Measurements from ENCODE around the gene IQCC. TPM values are rescaled to one million over a fixed set of nuclear protein-coding genes. Genes with fewer than 3 reads are reported as not detected.
A peak's percentile ranks its signal among the peaks of the same experiment; 100 is the strongest.
"Not testable (repeated sequence)": the region's sequence is repeated elsewhere in the genome, so short reads cannot be mapped to it uniquely, and the experiment has no call there.

The IQCC gene
- 2.1 TPM for polyA plus RNA-seq (2012; ENCODE audit: low read depth, missing spikeins)

DNA sequence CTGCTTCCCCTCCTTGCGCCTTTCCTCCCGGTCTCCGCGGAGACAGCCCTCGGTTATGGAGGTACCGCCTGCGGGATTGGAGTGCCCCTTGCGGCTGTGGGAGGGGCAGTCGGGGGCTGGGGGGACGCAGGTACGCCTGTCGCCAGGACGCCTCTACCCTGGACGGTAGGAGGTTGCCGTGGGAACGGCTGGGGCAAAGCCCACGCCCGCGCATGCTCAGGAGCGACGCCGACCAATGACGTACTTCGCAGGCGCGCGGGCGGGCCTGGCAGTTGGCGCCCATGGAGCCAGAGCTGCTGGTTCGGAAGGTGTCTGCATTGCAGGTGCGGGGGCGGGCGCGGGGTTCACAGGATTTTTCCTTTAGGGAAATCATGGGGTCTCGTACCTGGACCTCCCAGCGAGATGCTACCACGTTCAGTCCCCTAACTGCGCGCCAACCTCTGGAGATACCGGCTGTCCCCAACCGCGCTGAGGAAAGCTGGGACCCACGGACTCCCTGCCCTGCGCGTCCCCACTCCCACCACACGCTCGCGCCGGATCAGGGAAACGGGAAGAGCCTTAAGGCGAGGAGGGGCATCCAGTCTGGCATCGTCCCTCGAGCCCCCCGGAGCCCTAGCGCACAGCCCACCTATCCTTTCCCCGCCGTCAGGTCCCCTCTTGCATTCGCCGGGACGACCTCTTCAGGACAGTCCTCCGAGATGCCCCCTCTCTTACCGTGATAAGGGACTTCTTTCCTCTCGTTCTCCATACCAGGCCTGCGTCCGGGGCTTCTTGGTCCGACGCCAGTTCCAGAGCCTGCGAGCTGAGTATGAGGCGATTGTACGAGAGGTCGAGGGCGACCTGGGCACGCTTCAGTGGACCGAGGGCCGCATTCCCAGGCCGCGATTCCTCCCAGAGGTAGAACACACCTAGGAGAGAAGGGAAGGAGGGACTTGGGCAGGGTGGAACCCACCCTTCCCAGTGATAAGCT is at the start of gene IQCC:
IQCC (plus strand) TSS at position 271 of the 970 bp plus-strand sequence; CDS start at position 282, 11 bp downstream.
- peak; percentile 98 for FAIRE-seq

DNA sequence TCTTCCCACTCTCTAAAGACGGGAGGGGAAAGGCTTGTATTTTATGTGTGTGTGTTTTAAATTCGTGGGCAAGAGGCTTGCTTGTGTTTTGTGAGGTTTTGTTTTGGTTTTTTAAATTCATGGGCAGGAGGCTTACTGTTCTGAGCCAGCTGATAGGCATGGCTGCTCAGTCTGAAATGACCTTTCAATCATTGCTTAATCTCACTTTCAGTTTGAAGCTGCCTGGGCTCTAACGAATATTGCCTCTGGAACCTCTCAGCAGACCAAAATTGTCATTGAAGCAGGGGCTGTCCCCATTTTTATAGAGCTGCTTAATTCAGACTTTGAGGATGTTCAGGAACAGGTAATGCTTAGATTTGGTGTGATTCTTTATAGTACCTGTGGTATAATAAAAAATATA is 46.3 kb upstream of the IQCC start:
- DNase-seq (ENCODE audit: insufficient read length, low spot score): no peak
- peak; percentile 82 for FAIRE-seq

More for the DNA sequence above, at the start of gene IQCC:
- TF ChIP-seq POLR2A (IDR thresholded peaks at IDR 0.05; ENCODE audit: low read depth, low read length) (peak; percentile 69), POU2F2 (IDR thresholded peaks at IDR 0.05; ENCODE audit: low read depth, low read length) (no peak; the same call in 1 of the 2 replicates), POLR2AphosphoS5 (IDR thresholded peaks at IDR 0.05; ENCODE audit: low read depth, low read length) (peak; percentile 83), TAF1 (IDR thresholded peaks at IDR 0.05; ENCODE audit: low read depth, low read length) (0 out of 2 replicates have a peak, but pooled peaks have one; percentile 16)
- peak; percentile 93 for DNase-seq (ENCODE audit: insufficient read length, low spot score)

DNA sequence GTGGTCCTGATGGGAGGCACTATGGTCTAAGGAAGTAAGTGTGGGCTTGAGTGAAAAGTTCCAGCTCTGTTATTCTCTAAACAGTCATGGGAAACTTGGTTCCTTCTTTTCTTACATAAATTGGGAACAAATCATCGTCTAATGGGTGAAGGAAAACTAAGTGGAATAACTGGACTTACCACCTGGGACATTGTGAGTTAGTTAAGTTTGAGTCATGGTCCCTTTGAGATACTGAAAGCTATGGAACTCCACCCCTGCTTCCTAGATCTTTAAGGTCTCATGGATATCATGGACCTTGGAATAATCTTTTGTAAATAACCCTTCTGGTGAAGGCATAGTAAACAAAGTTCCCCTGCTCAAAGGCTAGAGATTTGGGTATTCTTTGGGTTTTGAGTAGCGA is 42.1 kb upstream of the IQCC start:
- FAIRE-seq (no peak), DNase-seq (ENCODE audit: insufficient read length, low spot score) (no peak)
- TF ChIP-seq POLR2A (IDR thresholded peaks at IDR 0.05; ENCODE audit: low read depth, low read length) (no peak), POLR2AphosphoS5 (IDR thresholded peaks at IDR 0.05; ENCODE audit: low read depth, low read length) (0 out of 2 replicates have a peak, but pooled peaks have one; percentile 22), PAX5 (IDR thresholded peaks at IDR 0.05; ENCODE audit: insufficient read depth, low read length, severe bottlenecking) (no peak)

More for the DNA sequence above, 46.3 kb upstream of the IQCC start:
- TF ChIP-seq POLR2A (IDR thresholded peaks at IDR 0.05; ENCODE audit: low read depth, low read length) (no peak), POU2F2 (IDR thresholded peaks at IDR 0.05; ENCODE audit: low read depth, low read length) (no peak), PAX5 (IDR thresholded peaks at IDR 0.05; ENCODE audit: insufficient read depth, low read length, severe bottlenecking) (peak; percentile 20)

DNA sequence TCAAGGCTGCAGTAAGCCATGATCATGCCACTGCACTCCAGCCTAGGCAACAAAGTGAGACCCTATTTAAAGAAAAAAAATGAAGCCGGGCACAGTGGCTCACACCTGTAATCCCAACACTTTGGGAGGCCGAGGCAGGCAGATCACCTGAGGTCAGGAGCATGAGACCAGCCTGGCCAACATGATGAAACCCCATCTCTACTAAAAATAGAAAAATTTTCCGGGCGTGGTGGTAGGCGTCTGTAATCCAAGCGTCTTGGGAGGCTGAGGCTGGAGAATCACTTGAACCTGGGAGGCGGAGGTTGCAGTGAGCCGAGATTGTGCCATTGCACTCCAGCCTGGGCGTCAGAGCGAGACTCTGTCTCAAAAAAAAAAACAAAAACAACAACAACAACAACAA is 39.8 kb upstream of the IQCC start:
- not testable (repeated sequence) for DNase-seq (ENCODE audit: insufficient read length, low spot score); FAIRE-seq

DNA sequence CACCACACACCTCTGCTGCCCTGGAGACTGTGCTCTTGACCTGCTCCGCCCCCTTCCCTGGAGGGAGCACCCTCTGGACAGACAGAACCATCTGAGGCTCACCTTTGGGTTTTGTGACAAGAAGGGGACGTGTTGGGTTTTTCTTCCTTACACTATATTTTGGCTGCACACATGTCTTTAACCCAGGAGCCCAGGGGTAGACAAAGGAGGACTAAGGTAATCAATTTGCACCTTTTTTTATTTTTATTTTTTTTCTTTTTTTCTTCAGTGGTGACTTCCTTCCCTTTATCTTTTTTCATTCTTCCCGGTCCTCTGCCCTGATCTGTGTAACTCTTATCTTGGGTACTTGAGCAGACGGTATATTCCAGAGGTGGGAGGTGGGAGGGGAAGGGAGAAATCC is 34.5 kb upstream of the IQCC start:
- FAIRE-seq (no peak), DNase-seq (ENCODE audit: insufficient read length, low spot score) (no peak)
- TF ChIP-seq POLR2A (IDR thresholded peaks at IDR 0.05; ENCODE audit: low read depth, low read length): no peak
- no peak for TF ChIP-seq SPI1 (IDR thresholded peaks at IDR 0.05; ENCODE audit: low read depth, low read length)
- no peak for TF ChIP-seq POLR2AphosphoS5 (IDR thresholded peaks at IDR 0.05; ENCODE audit: low read depth, low read length)
- no peak for TF ChIP-seq PAX5 (IDR thresholded peaks at IDR 0.05; ENCODE audit: insufficient read depth, low read length, severe bottlenecking)
- no peak for TF ChIP-seq POU2F2 (IDR thresholded peaks at IDR 0.05; ENCODE audit: low read depth, low read length)

DNA sequence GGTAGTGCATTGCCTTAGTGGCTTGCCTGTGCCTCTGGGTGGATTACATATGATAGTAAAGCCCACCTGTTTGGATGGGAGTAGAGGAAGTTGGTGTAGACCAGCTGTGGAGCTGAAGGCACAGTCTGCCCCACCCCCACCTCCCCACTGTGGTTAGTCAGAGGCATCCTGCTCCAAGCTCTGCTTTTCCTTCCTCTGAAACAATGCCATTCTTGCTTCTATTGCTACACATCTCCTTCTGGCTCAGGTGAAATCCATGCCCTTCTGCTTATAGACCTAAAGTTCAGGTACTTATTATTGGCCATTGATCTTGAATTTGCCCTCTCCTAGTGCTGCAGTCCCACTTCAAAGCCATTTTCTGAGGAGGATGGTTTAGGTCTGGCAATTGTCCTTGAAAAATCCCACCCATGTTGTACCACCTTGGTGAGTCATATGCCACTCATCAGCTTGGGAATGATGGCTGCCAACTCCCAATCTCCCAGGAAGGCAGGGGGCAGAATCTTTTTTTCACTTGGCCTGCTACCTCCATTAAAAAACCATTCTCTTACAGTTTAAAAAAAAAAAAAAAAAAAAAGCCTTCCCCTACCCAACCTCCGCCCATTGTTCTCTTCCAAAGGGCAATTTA is 32.7 kb upstream of the IQCC start:
- FAIRE-seq (peak; percentile 51), DNase-seq (ENCODE audit: insufficient read length, low spot score) (no peak)
- TF ChIP-seq SPI1 (IDR thresholded peaks at IDR 0.05; ENCODE audit: low read depth, low read length): no peak
- no peak for TF ChIP-seq TAF1 (IDR thresholded peaks at IDR 0.05; ENCODE audit: low read depth, low read length)
- TF ChIP-seq POU2F2 (IDR thresholded peaks at IDR 0.05; ENCODE audit: low read depth, low read length): no peak
- no peak for TF ChIP-seq POLR2A (IDR thresholded peaks at IDR 0.05; ENCODE audit: low read depth, low read length)
- no peak for TF ChIP-seq PAX5 (IDR thresholded peaks at IDR 0.05; ENCODE audit: insufficient read depth, low read length, severe bottlenecking)
- no peak for TF ChIP-seq POLR2AphosphoS5 (IDR thresholded peaks at IDR 0.05; ENCODE audit: low read depth, low read length)

DNA sequence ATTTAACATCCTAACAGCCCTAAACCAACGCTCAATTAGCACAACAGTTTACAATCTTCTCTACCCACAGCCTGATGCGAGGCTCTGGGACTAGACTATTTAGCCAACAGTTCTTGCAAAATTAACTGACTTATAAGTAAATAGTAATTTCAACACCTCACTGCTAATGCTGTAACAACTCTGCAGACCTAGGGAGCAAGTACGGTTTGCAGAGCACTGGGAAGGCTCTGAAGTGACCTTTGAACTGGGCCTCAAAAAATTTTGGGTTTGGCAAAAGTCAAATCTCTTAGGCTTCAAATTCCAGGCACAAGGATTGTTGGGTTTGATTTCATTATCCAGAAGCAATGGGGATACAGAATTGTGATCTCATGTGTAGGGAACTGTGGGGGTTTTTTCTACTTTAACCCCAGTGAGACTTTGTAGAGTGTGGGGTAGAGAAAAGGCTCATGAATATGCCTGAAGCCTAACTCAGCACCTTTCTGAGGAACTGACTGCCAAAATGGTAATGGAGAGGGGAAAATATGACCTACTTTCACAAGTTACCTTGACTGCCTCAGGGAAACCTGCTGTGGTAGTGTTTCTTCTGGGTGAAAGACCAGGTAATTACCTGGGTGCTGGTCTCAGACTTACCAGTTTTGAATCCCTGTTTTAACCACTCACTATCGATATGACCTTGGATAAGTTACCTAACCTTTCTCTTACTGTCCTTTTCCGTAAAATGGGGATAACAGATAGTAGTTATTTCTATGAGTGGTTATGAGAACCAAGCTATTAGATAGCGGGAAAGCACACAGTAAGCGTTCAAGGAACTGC is 26.9 kb upstream of the IQCC start:
- DNase-seq (ENCODE audit: insufficient read length, low spot score): no peak
- TF ChIP-seq POU2F2 (IDR thresholded peaks at IDR 0.05; ENCODE audit: low read depth, low read length): no peak
- TF ChIP-seq SPI1 (IDR thresholded peaks at IDR 0.05; ENCODE audit: low read depth, low read length): no peak
- no peak for TF ChIP-seq TAF1 (IDR thresholded peaks at IDR 0.05; ENCODE audit: low read depth, low read length)
- no peak; the same call in 1 of the 2 replicates for TF ChIP-seq POLR2A (IDR thresholded peaks at IDR 0.05; ENCODE audit: low read depth, low read length)
- no peak for TF ChIP-seq POLR2AphosphoS5 (IDR thresholded peaks at IDR 0.05; ENCODE audit: low read depth, low read length)
- no peak for TF ChIP-seq PAX5 (IDR thresholded peaks at IDR 0.05; ENCODE audit: insufficient read depth, low read length, severe bottlenecking)
- no peak for FAIRE-seq

DNA sequence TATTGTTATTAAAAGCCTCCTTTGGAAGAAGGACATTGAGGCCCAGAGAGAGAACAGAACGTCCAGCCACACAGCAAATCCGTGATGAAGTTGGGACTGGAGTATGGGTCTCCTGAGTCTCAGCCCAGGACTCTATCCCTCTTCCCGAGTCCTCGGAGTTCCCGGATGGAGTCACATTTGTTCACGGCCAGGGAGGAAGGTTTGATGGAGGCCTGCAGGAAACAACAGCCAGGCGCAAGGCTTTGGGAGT is 26.4 kb upstream of the IQCC start:
- no peak for DNase-seq (ENCODE audit: insufficient read length, low spot score)
- TF ChIP-seq POLR2A (IDR thresholded peaks at IDR 0.05; ENCODE audit: low read depth, low read length) (no peak), POU2F2 (IDR thresholded peaks at IDR 0.05; ENCODE audit: low read depth, low read length) (no peak), POLR2AphosphoS5 (IDR thresholded peaks at IDR 0.05; ENCODE audit: low read depth, low read length) (no peak), TAF1 (IDR thresholded peaks at IDR 0.05; ENCODE audit: low read depth, low read length) (no peak), SPI1 (IDR thresholded peaks at IDR 0.05; ENCODE audit: low read depth, low read length) (no peak), PAX5 (IDR thresholded peaks at IDR 0.05; ENCODE audit: insufficient read depth, low read length, severe bottlenecking) (no peak)
- FAIRE-seq: no peak

DNA sequence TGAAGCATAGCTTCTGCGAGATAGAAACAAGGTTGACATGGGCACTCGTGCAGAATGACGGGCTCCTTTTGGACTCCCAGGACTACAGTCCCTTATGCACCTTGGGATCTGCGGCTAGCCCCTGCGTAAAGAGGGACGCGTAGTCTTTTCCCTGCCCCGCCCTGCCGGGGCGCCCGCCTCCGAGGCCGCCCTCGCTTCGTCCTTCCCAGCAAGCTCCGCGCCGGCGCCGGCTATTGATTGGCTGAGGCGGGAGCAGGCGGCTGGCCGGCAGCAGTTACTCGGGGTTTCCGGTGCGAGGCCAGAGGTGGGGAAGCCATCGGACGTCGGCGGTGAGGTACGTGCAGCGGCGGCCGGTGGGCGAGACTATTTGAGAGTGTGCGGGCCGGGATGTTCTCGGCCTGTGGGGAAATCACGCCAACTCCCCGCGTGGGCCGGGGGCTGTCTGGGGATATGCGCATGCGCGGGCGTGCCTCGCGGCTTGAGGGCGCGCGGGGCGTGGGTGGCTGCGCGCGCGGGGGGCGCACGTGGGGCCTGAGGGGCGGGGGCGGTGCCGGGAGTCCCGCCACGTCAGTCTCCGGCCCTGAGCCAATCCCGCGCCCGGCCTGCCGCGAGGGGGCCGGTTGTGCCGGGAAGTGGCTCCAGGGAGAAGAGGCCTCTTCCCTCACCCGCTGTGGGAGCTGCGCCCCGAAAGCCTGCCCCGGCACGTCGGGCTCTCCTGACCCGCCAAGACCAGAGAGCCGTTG is 25.9 kb upstream of the IQCC start, which contains the start of gene TXLNA:
TXLNA (plus strand) TSS at position 233 of the 743 bp plus-strand sequence. CDS start 671 bp downstream, outside the sequence.
- peak; percentile 96 for DNase-seq (ENCODE audit: insufficient read length, low spot score)
- TF ChIP-seq POLR2A (IDR thresholded peaks at IDR 0.05; ENCODE audit: low read depth, low read length) (peak; percentile 86), POU2F2 (IDR thresholded peaks at IDR 0.05; ENCODE audit: low read depth, low read length) (peak; percentile 80; the same call in 1 of the 2 replicates), TAF1 (IDR thresholded peaks at IDR 0.05; ENCODE audit: low read depth, low read length) (peak; percentile 59; the same call in 1 of the 2 replicates), PAX5 (IDR thresholded peaks at IDR 0.05; ENCODE audit: insufficient read depth, low read length, severe bottlenecking) (peak; percentile 14), POLR2AphosphoS5 (IDR thresholded peaks at IDR 0.05; ENCODE audit: low read depth, low read length) (peak; percentile 95), SPI1 (IDR thresholded peaks at IDR 0.05; ENCODE audit: low read depth, low read length) (no peak)
- peak; percentile 89 for FAIRE-seq
